ENCODE results near the gene PPP1R13L.

DNA sequence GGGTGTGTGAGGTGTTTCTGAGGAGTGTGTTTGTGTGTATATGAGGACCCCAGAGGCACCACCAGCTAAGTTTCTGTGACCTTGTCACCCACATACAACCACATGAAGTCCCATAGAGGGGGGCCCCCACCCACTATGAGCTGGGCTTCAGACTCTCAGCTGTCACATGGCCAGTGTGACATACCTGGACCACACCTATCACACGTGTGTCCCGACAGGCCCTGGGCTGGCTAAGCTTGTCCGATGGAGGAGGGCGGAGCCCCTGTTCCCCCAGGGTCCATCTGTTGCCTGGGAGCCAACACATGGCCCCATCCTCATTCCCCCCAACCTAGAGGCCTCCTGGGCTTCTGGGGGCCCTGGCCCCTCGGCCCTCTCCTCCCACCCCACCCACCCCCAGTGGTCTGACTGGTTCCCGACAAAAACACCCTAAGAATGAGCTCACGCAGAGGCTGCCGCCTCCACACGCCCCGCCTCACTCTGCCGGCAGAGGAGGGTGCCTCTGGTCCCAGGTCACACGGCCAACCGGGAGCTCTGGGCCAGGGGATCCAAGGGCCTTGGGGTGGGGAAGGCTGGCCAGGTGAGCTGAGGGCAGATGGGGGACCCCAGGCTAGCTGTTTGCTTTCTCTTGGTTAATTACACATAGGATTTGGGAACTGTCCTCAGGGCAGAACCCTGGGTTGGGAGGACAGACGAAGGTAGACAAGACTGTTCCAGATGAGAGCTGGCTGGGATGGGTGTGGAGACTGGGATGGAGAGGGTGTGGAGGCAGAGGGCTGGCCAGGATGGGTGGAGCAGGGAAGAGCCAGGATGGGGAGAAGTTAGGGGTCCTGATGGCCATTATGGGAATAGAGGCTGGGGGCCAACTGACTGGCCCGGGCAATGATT is 60.0 kb downstream of the PPP1R13L start:
- TF ChIP-seq, protein P1, sequence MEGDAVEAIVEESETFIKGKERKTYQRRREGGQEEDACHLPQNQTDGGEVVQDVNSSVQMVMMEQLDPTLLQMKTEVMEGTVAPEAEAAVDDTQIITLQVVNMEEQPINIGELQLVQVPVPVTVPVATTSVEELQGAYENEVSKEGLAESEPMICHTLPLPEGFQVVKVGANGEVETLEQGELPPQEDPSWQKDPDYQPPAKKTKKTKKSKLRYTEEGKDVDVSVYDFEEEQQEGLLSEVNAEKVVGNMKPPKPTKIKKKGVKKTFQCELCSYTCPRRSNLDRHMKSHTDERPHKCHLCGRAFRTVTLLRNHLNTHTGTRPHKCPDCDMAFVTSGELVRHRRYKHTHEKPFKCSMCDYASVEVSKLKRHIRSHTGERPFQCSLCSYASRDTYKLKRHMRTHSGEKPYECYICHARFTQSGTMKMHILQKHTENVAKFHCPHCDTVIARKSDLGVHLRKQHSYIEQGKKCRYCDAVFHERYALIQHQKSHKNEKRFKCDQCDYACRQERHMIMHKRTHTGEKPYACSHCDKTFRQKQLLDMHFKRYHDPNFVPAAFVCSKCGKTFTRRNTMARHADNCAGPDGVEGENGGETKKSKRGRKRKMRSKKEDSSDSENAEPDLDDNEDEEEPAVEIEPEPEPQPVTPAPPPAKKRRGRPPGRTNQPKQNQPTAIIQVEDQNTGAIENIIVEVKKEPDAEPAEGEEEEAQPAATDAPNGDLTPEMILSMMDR (IDR thresholded peaks at IDR 0.05) = no peak
- no peak for TF ChIP-seq POLR2A (IDR thresholded peaks at IDR 0.05)

All from uterus (tissue), 2 donors.